Loucy (cell line): ENCODE results near the gene FOXL1.

Experiments used
- H2AFZ ChIP-seq: fragments of 200-600 bp; sonication (generic); 2 replicates; pipeline ENCODE4 v1.6.0; 2016; ENCODE audit warnings: antibody characterized with exemption, mild to moderate bottlenecking, low read length, moderate library complexity
- H3F3A ChIP-seq: fragments of 200-600 bp; 2 replicates; pipeline ENCODE4 v1.6.0; 2016; ENCODE audit warnings: antibody characterized with exemption, low read depth, mild to moderate bottlenecking
- H3K27me3 ChIP-seq: fragments of 200-600 bp; sonication (generic); 2 replicates; pipeline ENCODE4 v1.6.1; 2014; ENCODE audit warnings: low read length, mild to moderate bottlenecking; ENCODE audit not compliant: insufficient read depth, poor library complexity, severe bottlenecking
- H3K36me3 ChIP-seq: fragments of 200-600 bp; sonication (generic); 2 replicates; pipeline ENCODE4 v1.6.1; 2016; ENCODE audit warnings: low read length; ENCODE audit not compliant: insufficient read depth
- H3K4me1 ChIP-seq: fragments of 200-600 bp; sonication (generic); 2 replicates; pipeline ENCODE4 v1.5.1; 2014; ENCODE audit warnings: low read length, mild to moderate bottlenecking; ENCODE audit not compliant: insufficient read depth, poor library complexity, severe bottlenecking
- H3K4me2 ChIP-seq: fragments of 200-600 bp; sonication (generic); 2 replicates; pipeline ENCODE4 v1.6.0; 2014; ENCODE audit warnings: antibody characterized with exemption, low read length, low read depth, mild to moderate bottlenecking; ENCODE audit not compliant: poor library complexity, severe bottlenecking
- H3K4me3 ChIP-seq: fragments of 200-600 bp; sonication (generic); 2 replicates; pipeline ENCODE4 v1.5.1; 2014; ENCODE audit warnings: low read length, mild to moderate bottlenecking, mixed read lengths; ENCODE audit not compliant: poor library complexity, severe bottlenecking
- H3K79me2 ChIP-seq: fragments of 200-600 bp; sonication (generic); 2 replicates; pipeline ENCODE4 v1.6.1; 2014; ENCODE audit warnings: low read length; ENCODE audit not compliant: insufficient read depth
- H3K9ac ChIP-seq: fragments of 200-600 bp; sonication (generic); 2 replicates; pipeline ENCODE4 v1.6.0; 2014; ENCODE audit warnings: mild to moderate bottlenecking, low read depth, low read length, moderate library complexity; ENCODE audit not compliant: poor library complexity, severe bottlenecking
- H3K9me2 ChIP-seq: fragments of 200-600 bp; sonication (generic); replicated peaks from 2 replicates; pipeline ENCODE4 v1.6.1; 2016; ENCODE audit warnings: low read depth, low read length, mixed read lengths
- H3K9me3 ChIP-seq: fragments of 200-600 bp; sonication (generic); 2 replicates; pipeline ENCODE4 v1.6.1; 2014; ENCODE audit warnings: mild to moderate bottlenecking, antibody characterized with exemption, low read length, low read depth; ENCODE audit not compliant: insufficient read depth
- H4K20me1 ChIP-seq: fragments of 200-600 bp; sonication (generic); 2 replicates; pipeline ENCODE4 v1.6.0; 2014; ENCODE audit warnings: antibody characterized with exemption, low read length, mild to moderate bottlenecking; ENCODE audit not compliant: insufficient read depth, poor library complexity, severe bottlenecking
- CTCF ChIP-seq: fragments of 200-600 bp; sonication (generic); conservative IDR thresholded peaks from 2 replicates; pipeline ENCODE4 v1.5.1; 2014; ENCODE audit warnings: mild to moderate bottlenecking, antibody characterized with exemption, low read length
- EZH2phosphoT487 ChIP-seq: fragments of 200-600 bp; IDR thresholded peaks from 2 replicates; pipeline ENCODE4 v1.6.1; 2018; ENCODE audit warnings: antibody characterized with exemption, mild to moderate bottlenecking, moderate library complexity, borderline replicate concordance

The FOXL1 gene

GRCh38 chr16:86545481-86545880 is 32.9 kb upstream of the FOXL1 start:
- no peak overlapping the region for H3K4me2 ChIP-seq
- H2AFZ ChIP-seq, result no peak overlapping the region
- H3K79me2 ChIP-seq, result no peaks in the 10 kb centered on the region
- H4K20me1 ChIP-seq, result no peaks in the 10 kb centered on the region
- H3K36me3 ChIP-seq, result peaks cover 7% of the 10 kb centered on the region; the same call in 1 of the 2 replicates
- no peaks in the 10 kb centered on the region for H3F3A ChIP-seq
- TF ChIP-seq EZH2phosphoT487 (no peak), CTCF (no peak)
- H3K9me2 ChIP-seq, result no peaks in the 10 kb centered on the region
- no peaks in the 10 kb centered on the region for H3K9me3 ChIP-seq
- no peak overlapping the region for H3K9ac ChIP-seq
- H3K4me3 ChIP-seq, result no peak overlapping the region
- H3K27me3 ChIP-seq, result no peaks in the 10 kb centered on the region
- H3K4me1 ChIP-seq, result no peaks in the 10 kb centered on the region

- Histone ChIP-seq H3F3A (no peaks in the 10 kb centered on the region), H3K9me2 (no peaks in the 10 kb centered on the region), H3K9me3 (no peaks in the 10 kb centered on the region), H3K4me3 (no peak overlapping the region), H3K79me2 (no peaks in the 10 kb centered on the region), H3K9ac (no peak overlapping the region), H3K27me3 (no peaks in the 10 kb centered on the region), H3K4me2 (no peak overlapping the region), H3K4me1 (no peaks in the 10 kb centered on the region), H3K36me3 (peaks cover 1% of the 10 kb centered on the region; the same call in 1 of the 2 replicates), H2AFZ (no peak overlapping the region), H4K20me1 (no peaks in the 10 kb centered on the region)
- no peak for TF ChIP-seq CTCF
- TF ChIP-seq EZH2phosphoT487, result no peak
These were observed 32.3 kb upstream of the FOXL1 start for GRCh38 chr16:86545954-86546637.

GRCh38 chr16:86546638-86547013 is 31.7 kb upstream of the FOXL1 start:
- Histone ChIP-seq H3K4me1 (no peaks in the 10 kb centered on the region), H3K4me2 (no peak overlapping the region), H3K4me3 (no peak overlapping the region), H4K20me1 (no peaks in the 10 kb centered on the region), H3K9me3 (no peaks in the 10 kb centered on the region), H2AFZ (no peak overlapping the region), H3K9ac (no peak overlapping the region), H3K9me2 (no peaks in the 10 kb centered on the region), H3K79me2 (no peaks in the 10 kb centered on the region), H3F3A (no peaks in the 10 kb centered on the region), H3K27me3 (no peaks in the 10 kb centered on the region), H3K36me3 (no peaks in the 10 kb centered on the region; the same call in 1 of the 2 replicates)
- TF ChIP-seq CTCF, result no peak
- TF ChIP-seq EZH2phosphoT487, result no peak
